ENCODE data around the gene MON2. TPM values are rescaled to one million over a fixed set of nuclear protein-coding genes. Genes with fewer than 3 reads are reported as not detected.

Gene MON2
- total and polyA plus RNA-seq, 2 of the 13 experiments (the other 11 are each of a cell fraction or from before 2014, with no cell fraction given), result 10.5 to 24.8 TPM

DNA sequence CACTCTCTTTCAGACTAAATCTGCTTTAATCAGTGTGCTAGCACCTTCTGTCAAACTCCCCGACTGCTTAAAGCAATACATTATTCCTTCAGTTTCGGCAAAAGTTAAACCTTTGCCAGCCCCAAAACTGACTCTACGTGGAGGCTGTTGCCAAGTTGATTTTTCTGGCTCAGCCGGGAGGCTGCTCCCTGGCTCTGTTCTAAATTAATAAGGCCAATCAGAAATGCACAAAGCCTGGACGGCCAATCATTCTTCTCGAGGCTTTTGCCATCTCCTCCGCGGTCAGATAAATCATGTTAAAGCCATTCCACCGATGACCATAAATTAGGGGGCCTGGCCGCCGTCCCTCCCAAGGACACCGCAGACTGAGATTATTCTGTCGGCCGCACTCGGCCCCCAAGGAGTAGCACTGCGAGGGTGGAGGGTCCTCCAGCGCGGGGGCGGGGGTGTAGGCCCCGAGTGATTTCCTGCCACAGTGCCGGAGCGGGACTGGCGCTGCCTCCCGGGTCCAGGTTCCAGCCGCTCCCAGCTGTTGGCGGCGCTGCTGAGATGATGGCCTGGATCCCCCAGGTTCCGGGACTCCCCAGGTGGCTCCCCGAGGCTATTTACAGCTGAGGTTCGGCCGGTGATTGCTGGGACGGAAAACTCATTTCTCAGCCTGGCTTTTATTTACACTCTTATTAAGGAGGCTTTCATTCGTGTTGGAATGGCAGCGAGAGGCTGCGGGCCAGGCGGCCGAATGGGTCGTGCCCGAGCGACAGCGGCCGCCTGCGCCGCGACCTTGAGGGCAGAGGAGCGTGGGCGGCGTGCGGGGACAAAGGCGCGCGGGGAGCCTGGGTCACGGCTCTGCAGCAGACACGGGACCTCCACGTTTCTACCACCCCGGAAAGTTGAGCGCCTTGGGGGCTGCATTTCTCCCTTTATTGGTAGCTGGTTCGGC lies 165.1 kb downstream of the MON2 start (continued):
- TF ChIP-seq, protein P1, sequence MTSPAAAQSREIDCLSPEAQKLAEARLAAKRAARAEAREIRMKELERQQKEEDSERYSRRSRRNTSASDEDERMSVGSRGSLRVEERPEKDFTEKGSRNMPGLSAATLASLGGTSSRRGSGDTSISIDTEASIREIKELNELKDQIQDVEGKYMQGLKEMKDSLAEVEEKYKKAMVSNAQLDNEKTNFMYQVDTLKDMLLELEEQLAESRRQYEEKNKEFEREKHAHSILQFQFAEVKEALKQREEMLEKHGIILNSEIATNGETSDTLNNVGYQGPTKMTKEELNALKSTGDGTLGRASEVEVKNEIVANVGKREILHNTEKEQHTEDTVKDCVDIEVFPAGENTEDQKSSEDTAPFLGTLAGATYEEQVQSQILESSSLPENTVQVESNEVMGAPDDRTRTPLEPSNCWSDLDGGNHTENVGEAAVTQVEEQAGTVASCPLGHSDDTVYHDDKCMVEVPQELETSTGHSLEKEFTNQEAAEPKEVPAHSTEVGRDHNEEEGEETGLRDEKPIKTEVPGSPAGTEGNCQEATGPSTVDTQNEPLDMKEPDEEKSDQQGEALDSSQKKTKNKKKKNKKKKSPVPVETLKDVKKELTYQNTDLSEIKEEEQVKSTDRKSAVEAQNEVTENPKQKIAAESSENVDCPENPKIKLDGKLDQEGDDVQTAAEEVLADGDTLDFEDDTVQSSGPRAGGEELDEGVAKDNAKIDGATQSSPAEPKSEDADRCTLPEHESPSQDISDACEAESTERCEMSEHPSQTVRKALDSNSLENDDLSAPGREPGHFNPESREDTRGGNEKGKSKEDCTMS (CRISPR knock-in tag; conservative IDR thresholded peaks at IDR 0.05), result no peak
- TF ChIP-seq ZBTB8A (CRISPR knock-in tag; IDR thresholded peaks at IDR 0.05; ENCODE audit: borderline replicate concordance, low read depth), result no peak
- no peak for TF ChIP-seq ZNF570 (CRISPR knock-in tag; IDR thresholded peaks at IDR 0.05; ENCODE audit: borderline replicate concordance)
- no peak for TF ChIP-seq TBX3 (IDR thresholded peaks at IDR 0.05; ENCODE audit: borderline replicate concordance)
- no peak for TF ChIP-seq TBP (CRISPR knock-in tag; IDR thresholded peaks at IDR 0.05)
- TF ChIP-seq ZNF460 (CRISPR knock-in tag; IDR thresholded peaks at IDR 0.05; ENCODE audit: borderline replicate concordance), result no peak
- TF ChIP-seq, protein P2, sequence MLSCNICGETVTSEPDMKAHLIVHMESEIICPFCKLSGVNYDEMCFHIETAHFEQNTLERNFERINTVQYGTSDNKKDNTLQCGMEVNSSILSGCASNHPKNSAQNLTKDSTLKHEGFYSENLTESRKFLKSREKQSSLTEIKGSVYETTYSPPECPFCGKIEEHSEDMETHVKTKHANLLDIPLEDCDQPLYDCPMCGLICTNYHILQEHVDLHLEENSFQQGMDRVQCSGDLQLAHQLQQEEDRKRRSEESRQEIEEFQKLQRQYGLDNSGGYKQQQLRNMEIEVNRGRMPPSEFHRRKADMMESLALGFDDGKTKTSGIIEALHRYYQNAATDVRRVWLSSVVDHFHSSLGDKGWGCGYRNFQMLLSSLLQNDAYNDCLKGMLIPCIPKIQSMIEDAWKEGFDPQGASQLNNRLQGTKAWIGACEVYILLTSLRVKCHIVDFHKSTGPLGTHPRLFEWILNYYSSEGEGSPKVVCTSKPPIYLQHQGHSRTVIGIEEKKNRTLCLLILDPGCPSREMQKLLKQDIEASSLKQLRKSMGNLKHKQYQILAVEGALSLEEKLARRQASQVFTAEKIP (CRISPR knock-in tag; IDR thresholded peaks at IDR 0.05; ENCODE audit: borderline replicate concordance), result no peak
- TF ChIP-seq TRIM24 (CRISPR knock-in tag; IDR thresholded peaks at IDR 0.05), result no peak
- TF ChIP-seq CBX2 (IDR thresholded peaks at IDR 0.05; ENCODE audit: low read depth, low read length), result peak; percentile 58; the same call in 1 of the 2 replicates
- no peak for TF ChIP-seq CBX2 (CRISPR knock-in tag; IDR thresholded peaks at IDR 0.05; ENCODE audit: low read depth)
- no peak for TF ChIP-seq JARID2 (CRISPR knock-in tag; IDR thresholded peaks at IDR 0.05; ENCODE audit: insufficient replicate concordance)
- TF ChIP-seq RFX1 (IDR thresholded peaks at IDR 0.05), result no peak
- TF ChIP-seq, protein P3, sequence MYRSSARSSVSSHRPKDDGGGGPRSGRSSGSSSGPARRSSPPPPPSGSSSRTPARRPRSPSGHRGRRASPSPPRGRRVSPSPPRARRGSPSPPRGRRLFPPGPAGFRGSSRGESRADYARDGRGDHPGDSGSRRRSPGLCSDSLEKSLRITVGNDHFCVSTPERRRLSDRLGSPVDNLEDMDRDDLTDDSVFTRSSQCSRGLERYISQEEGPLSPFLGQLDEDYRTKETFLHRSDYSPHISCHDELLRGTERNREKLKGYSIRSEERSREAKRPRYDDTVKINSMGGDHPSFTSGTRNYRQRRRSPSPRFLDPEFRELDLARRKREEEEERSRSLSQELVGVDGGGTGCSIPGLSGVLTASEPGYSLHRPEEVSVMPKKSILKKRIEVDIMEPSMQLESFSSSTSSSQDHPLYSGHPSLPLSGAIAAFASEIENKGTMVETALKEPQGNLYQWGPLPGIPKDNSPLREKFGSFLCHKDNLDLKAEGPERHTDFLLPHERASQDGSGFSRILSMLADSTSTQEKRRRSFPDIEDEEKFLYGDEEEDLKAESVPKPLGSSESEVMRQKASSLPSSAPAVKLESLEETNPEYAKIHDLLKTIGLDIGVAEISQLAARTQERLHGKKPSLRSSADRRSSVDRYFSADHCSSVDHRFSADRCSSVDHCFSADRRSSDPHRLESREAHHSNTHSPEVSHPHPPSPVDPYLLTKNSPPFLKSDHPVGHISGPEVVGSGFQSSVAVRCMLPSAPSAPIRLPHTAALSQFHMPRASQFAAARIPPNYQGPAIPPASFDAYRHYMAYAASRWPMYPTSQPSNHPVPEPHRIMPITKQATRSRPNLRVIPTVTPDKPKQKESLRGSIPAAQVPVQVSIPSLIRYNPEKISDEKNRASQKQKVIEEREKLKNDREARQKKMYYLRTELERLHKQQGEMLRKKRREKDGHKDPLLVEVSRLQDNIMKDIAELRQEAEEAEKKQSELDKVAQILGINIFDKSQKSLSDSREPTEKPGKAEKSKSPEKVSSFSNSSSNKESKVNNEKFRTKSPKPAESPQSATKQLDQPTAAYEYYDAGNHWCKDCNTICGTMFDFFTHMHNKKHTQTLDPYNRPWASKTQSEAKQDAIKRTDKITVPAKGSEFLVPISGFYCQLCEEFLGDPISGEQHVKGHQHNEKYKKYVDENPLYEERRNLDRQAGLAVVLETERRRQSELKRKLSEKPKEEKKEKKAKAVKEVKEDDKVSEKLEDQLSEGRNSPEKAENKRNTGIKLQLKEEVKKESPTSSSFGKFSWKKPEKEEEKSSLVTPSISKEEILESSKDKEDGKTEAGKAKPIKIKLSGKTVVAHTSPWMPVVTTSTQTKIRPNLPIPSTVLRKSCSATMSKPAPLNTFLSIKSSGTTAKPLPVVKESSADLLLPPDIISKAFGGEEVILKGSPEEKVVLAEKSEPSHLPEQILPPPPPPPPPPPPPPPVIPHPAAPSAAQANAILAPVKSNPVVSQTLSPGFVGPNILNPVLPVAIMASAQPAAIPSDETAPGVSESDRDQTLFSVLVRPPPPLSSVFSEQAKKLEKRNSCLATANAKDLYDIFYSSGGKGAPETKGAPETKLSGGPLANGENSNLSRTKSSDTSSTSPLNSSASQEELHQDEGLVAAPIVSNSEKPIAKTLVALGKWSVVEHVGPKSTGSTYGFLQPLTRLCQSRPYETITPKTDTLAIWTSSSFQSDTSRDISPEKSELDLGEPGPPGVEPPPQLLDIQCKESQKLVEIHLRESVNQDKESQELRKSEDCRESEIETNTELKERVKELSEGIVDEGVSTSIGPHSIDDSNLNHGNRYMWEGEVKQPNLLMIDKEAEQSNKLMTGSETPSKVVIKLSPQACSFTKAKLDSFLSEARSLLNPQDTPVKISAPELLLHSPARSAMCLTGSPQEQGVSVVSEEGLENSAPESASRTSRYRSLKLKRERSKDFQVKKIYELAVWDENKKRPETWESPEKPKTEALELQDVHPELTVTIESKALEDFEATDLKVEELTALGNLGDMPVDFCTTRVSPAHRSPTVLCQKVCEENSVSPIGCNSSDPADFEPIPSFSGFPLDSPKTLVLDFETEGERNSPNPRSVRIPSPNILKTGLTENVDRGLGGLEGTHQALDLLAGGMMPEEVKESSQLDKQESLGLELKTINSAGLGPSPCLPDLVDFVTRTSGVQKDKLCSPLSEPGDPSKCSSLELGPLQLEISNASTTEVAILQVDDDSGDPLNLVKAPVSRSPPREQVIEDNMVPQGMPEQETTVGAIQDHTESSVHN (CRISPR knock-in tag; IDR thresholded peaks at IDR 0.05), result no peak
- no peak for TF ChIP-seq JUN (CRISPR knock-in tag; IDR thresholded peaks at IDR 0.05)
- TF ChIP-seq, protein P4, sequence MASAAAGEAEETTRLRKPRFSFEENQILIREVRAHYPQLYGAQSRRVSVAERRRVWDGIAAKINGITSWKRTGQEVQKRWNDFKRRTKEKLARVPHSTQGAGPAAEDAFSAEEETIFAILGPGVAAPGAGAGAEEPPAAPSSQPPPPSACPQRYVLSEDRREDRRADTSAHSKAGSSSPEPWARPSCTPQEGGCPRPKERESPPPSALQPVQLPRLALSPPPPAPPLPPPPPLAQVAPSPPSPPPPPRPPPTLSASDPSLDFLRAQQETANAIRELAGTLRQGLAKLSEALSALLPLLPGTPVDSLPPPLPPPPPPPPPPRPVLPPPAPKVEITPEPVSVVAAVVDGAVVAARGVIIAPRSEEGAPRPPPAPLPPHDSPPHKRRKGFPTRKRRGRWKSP (CRISPR knock-in tag; IDR thresholded peaks at IDR 0.05), result no peak
